B cell (primary cell): ENCODE measurements around the gene COX6B2. TPM values are rescaled to one million over a fixed set of nuclear protein-coding genes. Genes with fewer than 3 reads are reported as not detected.
A peak's percentile ranks its signal among the peaks of the same experiment; 100 is the strongest.

ENCODE experiments used
- ATAC-seq: fragments of 200-7000 bp; cut with Tn5 transposase; one replicate; pipeline ENCODE4 v1.10.0; 2021; ENCODE audit warnings: low read depth, mild to moderate bottlenecking, moderate number of reproducible peaks, moderate library complexity
- CTCF ChIA-PET: fragments of 350-600 bp; sonication (Branson Sonifier 250); formaldehyde crosslinking; loops from one replicate; lab custom pipeline; 2021; ENCODE audit warnings: antibody characterized with exemption, inconsistent platforms; lab: Charles Lee
- POLR2A ChIA-PET: fragments of 350-600 bp; sonication (Branson Sonifier 250); formaldehyde crosslinking; loops from one replicate; lab custom pipeline; 2021; ENCODE audit warnings: antibody characterized with exemption; lab: Charles Lee
- DNase-seq: peaks from one replicate; pipeline ENCODE4 v3.0.0; 2013
- H2AFZ ChIP-seq: 2 replicates; pipeline ENCODE4 v1.6.1; 2012; ENCODE audit warnings: mild to moderate bottlenecking, low read depth, low read length; ENCODE audit not compliant: insufficient read depth, poor library complexity, severe bottlenecking
- H3K27ac ChIP-seq, 2 donors: 1 replicate in 1 of 2; 2 replicates in 1 of 2; pipeline ENCODE4 v1.5.1; 2012 to 2013; ENCODE audit warnings: low read length in 2 of 2, mild to moderate bottlenecking in 2 of 2, moderate library complexity in 1 of 2
- H3K27me3 ChIP-seq, 4 experiments: fragments of 200-600 bp in 1 of 4; sonication (generic) in 1 of 4; replicated peaks in 1 of 4; 1 replicate in 2 of 4; 2 replicates in 2 of 4; pipeline versions ENCODE4 v1.6.1 to v1.7.0; 2013 to 2016; ENCODE audit warnings: low read length in 3 of 4, mild to moderate bottlenecking in 2 of 4, mixed read lengths in 1 of 4, moderate library complexity in 1 of 4; ENCODE audit not compliant: insufficient read depth in 4 of 4, control insufficient read depth in 3 of 4; ENCODE audit errors: control extremely low read depth in 1 of 4
- H3K36me3 ChIP-seq, 2 experiments: replicated peaks in 1 of 2; 1 replicate in 1 of 2; 2 replicates in 1 of 2; pipeline versions ENCODE4 v1.6.1 to v1.7.1; 2013; ENCODE audit warnings: low read length in 1 of 2; ENCODE audit not compliant: insufficient read depth in 2 of 2, control insufficient read depth in 1 of 2; ENCODE audit errors: control extremely low read depth in 1 of 2, extremely low read depth in 1 of 2
- H3K4me1 ChIP-seq, 2 donors: fragments of 200-600 bp in 1 of 2; sonication (generic) in 1 of 2; 1 replicate in 1 of 2; 2 replicates in 1 of 2; pipeline versions ENCODE4 v1.5.1 to v1.6.1; 2013 to 2017; ENCODE audit warnings: low read length in 2 of 2; ENCODE audit not compliant: control insufficient read depth in 2 of 2, insufficient read depth in 2 of 2
- H3K4me2 ChIP-seq: replicated peaks from 2 replicates; pipeline ENCODE3; 2012; ENCODE audit warnings: mild to moderate bottlenecking, low read depth, low read length; ENCODE audit not compliant: poor library complexity, severe bottlenecking
- H3K4me3 ChIP-seq, 5 experiments: fragments of 200-600 bp in 1 of 5; sonication (generic) in 1 of 5; 1 replicate in 3 of 5; 2 replicates in 2 of 5; pipeline versions ENCODE4 v1.5.1 to v1.7.0; 2011 to 2016; ENCODE audit warnings: low read length in 4 of 5, mild to moderate bottlenecking in 4 of 5, low read depth in 2 of 5, control low read depth in 1 of 5, moderate library complexity in 1 of 5; ENCODE audit not compliant: insufficient read depth in 1 of 5; ENCODE audit errors: control extremely low read depth in 1 of 5, extremely low read depth in 1 of 5
- H3K79me2 ChIP-seq: fragments of 200-600 bp; sonication (generic); one replicate; pipeline ENCODE4 v1.6.0; 2016; ENCODE audit warnings: low read length; ENCODE audit not compliant: control insufficient read depth, insufficient read depth
- H3K9ac ChIP-seq: fragments of 200-600 bp; sonication (generic); 2 replicates; pipeline ENCODE4 v1.6.1; 2017; ENCODE audit warnings: mild to moderate bottlenecking, low read length, moderate library complexity
- H3K9me3 ChIP-seq, 3 donors: one replicate each; pipeline versions ENCODE4 v1.6.1 to v1.7.1; 2013; ENCODE audit warnings: low read length in 2 of 3; ENCODE audit not compliant: control insufficient read depth in 2 of 3, insufficient read depth in 1 of 3; ENCODE audit errors: control extremely low read depth in 1 of 3
- H4K20me1 ChIP-seq: 2 replicates; pipeline ENCODE4 v1.6.0; 2012; ENCODE audit warnings: mild to moderate bottlenecking, low read length; ENCODE audit not compliant: insufficient read depth, control insufficient read depth, poor library complexity, severe bottlenecking
- H3K27ac Mint-ChIP-seq: one replicate; pipeline ENCODE4 v1.8.0; 2021; ENCODE audit warnings: mixed read lengths
- H3K27me3 Mint-ChIP-seq: one replicate; pipeline ENCODE4 v1.8.0; 2021; ENCODE audit warnings: mixed read lengths
- H3K4me1 Mint-ChIP-seq: one replicate; pipeline ENCODE4 v1.8.0; 2021; ENCODE audit warnings: mixed read lengths
- H3K4me3 Mint-ChIP-seq: one replicate; pipeline ENCODE4 v1.8.0; 2021; ENCODE audit warnings: mixed read lengths
- H3K9me3 Mint-ChIP-seq: one replicate; pipeline ENCODE4 v1.8.0; 2022; ENCODE audit warnings: mixed read lengths; ENCODE audit not compliant: insufficient read depth
- CTCF ChIP-seq: fragments of 200-600 bp; IDR thresholded peaks from one replicate; pipeline ENCODE4 v1.8.0; 2022; ENCODE audit warnings: antibody characterized with exemption, mild to moderate bottlenecking
- EZH2 ChIP-seq: IDR thresholded peaks from 2 replicates; pipeline ENCODE4 v1.6.1; 2012; ENCODE audit warnings: borderline replicate concordance, low read depth, mild to moderate bottlenecking, moderate library complexity, low read length; ENCODE audit not compliant: insufficient read depth, poor library complexity, severe bottlenecking
- WGBS: methylation state at CpG from one replicate; pipeline ENCODE4 v1.1.5; 2013; ENCODE audit warnings: missing lambda C conversion rate; ENCODE audit not compliant: insufficient coverage; 5-methylcytosine and 5-hydroxymethylcytosine counted together
- intact Hi-C: fragments of 100-400 bp; cut with micrococcal nuclease; formaldehyde crosslinking; loops from one replicate; pipeline ENCODE4 v1.10.0; 2022
- polyA plus RNA-seq: library from polyadenylated mRNA; depleted of rRNA; stranded (reverse); fragments of >200 nt; gene quantifications from 2 replicates; pipeline ENCODE4 v1.2.3, GENCODE V29; 2012
- total RNA-seq, 2 donors: library from RNA; stranded (reverse); fragments of 120-200 nt in 1 of 2; gene quantifications; 1 replicate in 1 of 2; 2 replicates in 1 of 2; pipeline versions ENCODE4 v1.2.3 to v1.2.4, GENCODE V29; 2013 to 2022

COX6B2 gene
- total and polyA plus RNA-seq, 2 donors (not counting 1 experiment from before 2014, with no cell fraction given) = not detected

GRCh38 chr19:55353803-55354697 lies 469 bp downstream of the COX6B2 start:
- H3K27ac ChIP-seq = no peak overlapping the region
- peak; percentile 83 for DNase-seq
- no peaks in the 10 kb centered on the region for H3K36me3 ChIP-seq
- H3K4me1 Mint-ChIP-seq = peaks cover 23% of the 10 kb centered on the region
- no peak overlapping the region for H3K27ac Mint-ChIP-seq
- ATAC-seq = peak; percentile 89
- POLR2A ChIA-PET = no interaction called here
- peaks cover 0 to 60% (median 24%) of the 10 kb centered on the region in 4 experiments for H3K27me3 ChIP-seq
- peak overlapping the region; percentile 73 for H2AFZ ChIP-seq
- no peaks in the 10 kb centered on the region for H3K9me3 Mint-ChIP-seq
- CTCF ChIA-PET = interaction anchor here (0.9 kb wide), 1 partner anchor 213 kb away, joined by 4 read pairs; no protein-coding TSS in a partner anchor
- H3K9ac ChIP-seq = peak overlapping the region; percentile 45
- H3K27me3 Mint-ChIP-seq = peaks cover 44% of the 10 kb centered on the region
- H3K79me2 ChIP-seq = no peaks in the 10 kb centered on the region
- WGBS = 3% methylated on average over 61 of the region's 72 CpGs
- peak overlapping the region; percentile 27 to 51 (median 33) for H3K4me3 ChIP-seq
- H3K9me3 ChIP-seq = peaks cover 0 to 18% (median 0%) of the 10 kb centered on the region in 3 donors
- intact Hi-C loops = loop anchor here (1.0 kb wide), 1 partner anchor 15 kb away; the partner anchor contains the start of gene KMT5C
- peak overlapping the region; percentile 82 for H3K4me3 Mint-ChIP-seq
- peak overlapping the region; percentile 79 for H3K4me2 ChIP-seq
- H3K4me1 ChIP-seq = peaks cover 23 to 29% of the 10 kb centered on the region in 2 donors
- H4K20me1 ChIP-seq = no peaks in the 10 kb centered on the region
- no peak for TF ChIP-seq CTCF
- TF ChIP-seq EZH2 = no peak
